K562 treated with DMSO at 1 percent for 48 hours (cell line): Measurements from ENCODE around the gene TKTL2. TPM values are rescaled to one million over a fixed set of nuclear protein-coding genes. Genes with fewer than 3 reads are reported as not detected.

Source experiments
- total RNA-seq: library from RNA; unstranded; fragments of 300-600 nt; gene quantifications from 2 replicates; pipeline ENCODE4 v1.2.3, GENCODE V29; 2022; ENCODE audit warnings: low replicate concordance; ENCODE audit errors: extremely low read depth

TKTL2 gene, protein sequence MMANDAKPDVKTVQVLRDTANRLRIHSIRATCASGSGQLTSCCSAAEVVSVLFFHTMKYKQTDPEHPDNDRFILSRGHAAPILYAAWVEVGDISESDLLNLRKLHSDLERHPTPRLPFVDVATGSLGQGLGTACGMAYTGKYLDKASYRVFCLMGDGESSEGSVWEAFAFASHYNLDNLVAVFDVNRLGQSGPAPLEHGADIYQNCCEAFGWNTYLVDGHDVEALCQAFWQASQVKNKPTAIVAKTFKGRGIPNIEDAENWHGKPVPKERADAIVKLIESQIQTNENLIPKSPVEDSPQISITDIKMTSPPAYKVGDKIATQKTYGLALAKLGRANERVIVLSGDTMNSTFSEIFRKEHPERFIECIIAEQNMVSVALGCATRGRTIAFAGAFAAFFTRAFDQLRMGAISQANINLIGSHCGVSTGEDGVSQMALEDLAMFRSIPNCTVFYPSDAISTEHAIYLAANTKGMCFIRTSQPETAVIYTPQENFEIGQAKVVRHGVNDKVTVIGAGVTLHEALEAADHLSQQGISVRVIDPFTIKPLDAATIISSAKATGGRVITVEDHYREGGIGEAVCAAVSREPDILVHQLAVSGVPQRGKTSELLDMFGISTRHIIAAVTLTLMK
- total RNA-seq = not detected in 2 replicates

DNA sequence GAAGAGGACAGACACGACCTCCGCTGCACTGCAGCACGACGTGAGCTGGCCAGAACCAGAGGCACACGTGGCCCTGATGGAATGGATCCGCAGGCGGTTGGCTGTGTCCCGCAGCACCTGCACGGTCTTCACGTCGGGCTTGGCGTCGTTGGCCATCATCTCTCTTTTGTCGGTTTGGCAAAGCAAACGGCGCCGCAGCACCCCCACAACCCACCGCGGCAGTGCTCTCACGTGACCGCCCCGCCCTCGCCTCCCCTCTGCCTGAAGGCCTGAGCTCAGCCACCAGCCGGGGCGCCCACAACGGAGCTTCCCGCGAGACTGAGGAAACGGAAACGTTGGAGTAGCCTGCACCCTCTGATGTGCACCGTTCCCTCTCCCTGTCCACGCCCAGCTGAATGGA lies at the start of gene TKTL2:
TKTL2 (minus strand) TSS at position 179 of the 400 bp plus-strand sequence; CDS start at position 159, 20 bp downstream.

DNA sequence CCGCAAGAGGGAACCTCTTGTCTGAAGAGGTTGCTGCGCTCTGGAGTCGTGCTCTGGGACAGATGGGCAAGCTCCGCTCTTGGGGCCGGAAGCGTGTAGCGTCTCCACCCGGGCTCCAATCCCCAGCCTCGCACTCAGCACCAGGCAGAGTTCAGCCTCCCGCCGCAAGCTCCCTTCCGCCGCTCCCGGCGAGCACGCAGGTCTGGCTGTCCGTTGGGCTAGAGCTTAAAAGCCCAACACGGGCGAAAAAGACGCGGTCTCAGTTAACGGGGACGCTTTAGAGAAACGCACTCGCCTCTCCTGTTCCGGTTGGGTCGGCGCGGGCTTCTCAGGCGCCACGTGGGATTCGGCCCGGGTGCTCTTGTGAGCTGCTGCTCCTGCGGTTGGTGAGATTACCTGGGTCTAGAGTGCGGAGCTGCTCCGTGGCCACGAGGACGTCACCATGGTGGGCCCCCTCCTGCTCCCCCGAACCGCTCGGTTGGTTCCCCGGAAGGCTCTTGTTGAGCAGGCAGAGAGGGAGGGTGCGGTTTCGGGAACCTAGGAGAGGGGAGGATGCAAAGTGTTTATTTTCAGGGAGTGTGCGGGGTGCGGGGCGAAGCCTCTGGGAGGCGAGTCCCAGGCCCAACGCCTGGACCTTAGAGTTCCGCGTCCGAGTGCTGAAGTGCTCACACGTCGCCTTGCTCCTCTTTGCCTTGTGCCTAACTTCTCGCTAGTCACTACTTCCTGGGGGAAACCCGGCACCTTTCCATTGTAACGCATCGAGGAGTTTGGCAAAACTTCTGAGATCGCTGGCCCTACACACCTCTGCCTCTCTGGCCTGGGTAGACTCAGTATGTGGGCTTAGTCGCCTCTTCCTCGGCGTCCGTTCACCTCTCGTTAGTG lies 21.0 kb upstream of the TKTL2 start, which contains the start of gene TMA16:
TMA16 (plus strand) TSS at position 331 of the 882 bp plus-strand sequence; CDS start at position 443, 112 bp downstream.

Other genes starting within 250 kb of the TKTL2 start
- gene NPY1R, start 141.2 kb downstream of the TKTL2 start, total RNA-seq = not detected in 2 replicates
- gene NPY5R, start 129.9 kb downstream of the TKTL2 start, total RNA-seq = not detected in 2 replicates
- gene TMA16, start 20.9 kb upstream of the TKTL2 start, total RNA-seq = not detected in 2 replicates